Measurements from ENCODE around the gene RCSD1. TPM values are rescaled to one million over a fixed set of nuclear protein-coding genes. Genes with fewer than 3 reads are reported as not detected.
A peak's percentile ranks its signal among the peaks of the same experiment; 100 is the strongest.

The RCSD1 gene
- total and polyA plus RNA-seq, 2 of the 4 experiments (the other 2 are of a cell fraction): 0.03 TPM; not detected in 1

DNA sequence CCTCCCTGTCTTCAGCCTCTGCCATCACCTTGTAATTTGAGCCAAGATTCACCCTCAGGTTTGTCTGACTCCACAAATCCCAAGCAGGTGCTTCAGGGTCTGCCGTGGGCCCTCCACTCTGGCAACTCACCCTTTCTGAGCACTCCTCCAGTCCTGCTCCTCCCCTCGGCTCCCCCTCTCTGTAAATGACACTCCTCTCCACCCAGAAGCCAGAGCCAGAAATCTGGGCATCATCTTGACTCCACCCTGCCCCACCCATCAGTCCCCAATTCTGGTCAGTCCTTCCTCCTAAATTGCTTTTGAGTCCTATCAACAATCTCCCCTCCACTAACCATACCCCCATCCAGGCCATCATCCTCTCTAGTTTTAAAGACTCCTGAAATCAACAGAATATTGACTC, 40.5 kb downstream of the RCSD1 start (continued):
- no peak for TF ChIP-seq CHD1 (IDR thresholded peaks at IDR 0.05; ENCODE audit: low read depth, low read length)
- TF ChIP-seq CEBPB (IDR thresholded peaks at IDR 0.05; ENCODE audit: low read depth, low read length): no peak
- TF ChIP-seq POLR2A (IDR thresholded peaks at IDR 0.05; ENCODE audit: low read depth, low read length): no peak
- TF ChIP-seq, protein P1, sequence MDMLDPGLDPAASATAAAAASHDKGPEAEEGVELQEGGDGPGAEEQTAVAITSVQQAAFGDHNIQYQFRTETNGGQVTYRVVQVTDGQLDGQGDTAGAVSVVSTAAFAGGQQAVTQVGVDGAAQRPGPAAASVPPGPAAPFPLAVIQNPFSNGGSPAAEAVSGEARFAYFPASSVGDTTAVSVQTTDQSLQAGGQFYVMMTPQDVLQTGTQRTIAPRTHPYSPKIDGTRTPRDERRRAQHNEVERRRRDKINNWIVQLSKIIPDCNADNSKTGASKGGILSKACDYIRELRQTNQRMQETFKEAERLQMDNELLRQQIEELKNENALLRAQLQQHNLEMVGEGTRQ (IDR thresholded peaks at IDR 0.05; ENCODE audit: low read depth, low read length): no peak
- no peak for TF ChIP-seq MAZ (IDR thresholded peaks at IDR 0.05; ENCODE audit: borderline replicate concordance, low read depth, low read length)

DNA sequence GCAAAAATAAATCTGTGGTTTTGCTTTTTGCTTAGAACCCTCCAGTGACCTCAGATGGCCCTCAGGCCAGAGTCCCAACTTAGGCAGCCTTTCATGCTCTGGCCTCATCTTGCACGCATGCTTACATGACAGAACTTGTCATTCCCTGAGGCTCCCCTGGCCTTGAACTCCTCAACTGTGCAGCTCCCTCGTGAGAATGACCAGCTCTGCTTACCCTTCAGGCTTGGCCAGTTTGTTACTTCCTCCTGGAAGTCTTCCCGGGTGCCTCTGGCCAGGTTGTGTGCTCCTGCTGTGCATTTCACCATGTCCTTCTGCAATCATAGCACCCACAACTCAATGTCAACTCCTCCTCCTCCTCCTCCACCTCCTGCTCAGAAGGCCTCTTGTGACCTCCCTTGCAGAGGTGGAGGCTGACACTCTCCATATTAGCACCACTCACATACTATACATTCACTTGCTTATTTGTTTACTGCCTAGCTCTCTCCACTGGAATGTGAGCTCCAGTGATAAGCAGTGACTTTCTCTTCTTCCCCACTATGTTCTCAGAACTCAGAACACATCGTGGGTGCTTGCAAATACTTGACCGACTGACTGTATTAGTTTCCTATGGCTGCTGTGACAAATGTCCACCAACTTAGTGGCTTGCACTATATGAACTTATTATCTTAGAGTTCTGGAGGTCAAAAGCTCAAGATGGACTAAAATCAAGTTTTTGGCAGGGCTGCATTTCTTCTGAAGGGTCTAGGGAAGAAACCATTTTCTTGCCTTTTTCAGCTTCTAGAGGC, 41.9 kb downstream of the RCSD1 start:
- no peak overlapping the region for H4K8ac ChIP-seq (ENCODE audit: low read depth in 2 of 2, low read length in 2 of 2)
- no peak overlapping the region for H3K4me3 ChIP-seq (ENCODE audit: insufficient read depth, low read depth, low read length)
- no peak overlapping the region for H2AFZ ChIP-seq (replicated peaks; ENCODE audit: low read length, poor library complexity)
- H2BK20ac ChIP-seq (ENCODE audit: low read depth, low read length): no peak overlapping the region
- H3K27ac ChIP-seq (ENCODE audit: insufficient read depth, low read length): no peak overlapping the region
- H3K9ac ChIP-seq (ENCODE audit: low read depth, low read length): no peak overlapping the region
- peak; percentile 48; the same call in 1 of the 2 replicates for ATAC-seq (ENCODE audit: low read depth)
- in situ Hi-C loops (cut with MboI; ENCODE audit: low sequenced_read_pairs): no loop called here
- ChIA-PET CTCF (no interaction called here), POLR2A (ENCODE audit: unreplicated experiment) (no interaction called here)
- H3K79me1 ChIP-seq (ENCODE audit: low read depth in 1 of 2, low read length in 2 of 2): no peaks in the 10 kb centered on the region
- H3K23ac ChIP-seq (ENCODE audit: low read depth, low read length): no peak overlapping the region
- no peak overlapping the region for H3K4ac ChIP-seq (ENCODE audit: low read depth, low read length)
- H2BK15ac ChIP-seq (ENCODE audit: low read depth, low read length): no peak overlapping the region
- H3K4me1 ChIP-seq (ENCODE audit: control insufficient read depth, insufficient read depth, low read length): no peaks in the 10 kb centered on the region
- dilution Hi-C loops (cut with HindIII; ENCODE audit: low sequenced_read_pairs, unreplicated experiment): no loop called here
- H3K27me3 ChIP-seq (ENCODE audit: control insufficient read depth, insufficient read depth, low read length): peaks cover 26% of the 10 kb centered on the region
- H2AK9ac ChIP-seq (replicated peaks; ENCODE audit: low read depth, low read length, poor library complexity): no peak overlapping the region
- intact Hi-C loops (cut with micrococcal nuclease): no loop called here
- no TSS peak for BruUV-seq (replicated peaks)
- H3K14ac ChIP-seq (replicated peaks; ENCODE audit: low read depth, low read length): no peak overlapping the region
- no peak overlapping the region for H4K91ac ChIP-seq (ENCODE audit: insufficient read depth, low read depth, low read length)
- H2BK5ac ChIP-seq (ENCODE audit: low read depth, low read length, poor library complexity, severe bottlenecking): no peak overlapping the region
- no peak overlapping the region for H3K4me2 ChIP-seq (ENCODE audit: low read depth, low read length)
- H3K56ac ChIP-seq (ENCODE audit: extremely low read depth, insufficient read depth, low read length): no peak overlapping the region
- no peak overlapping the region for H4K5ac ChIP-seq (ENCODE audit: low read depth, low read length)
- H3K36me3 ChIP-seq (ENCODE audit: control insufficient read depth, insufficient read depth, low read length): no peaks in the 10 kb centered on the region
- H3K18ac ChIP-seq (ENCODE audit: low read depth, low read length): no peak overlapping the region
- no peak overlapping the region for H2AK5ac ChIP-seq (ENCODE audit: low read depth, low read length)
- no peak overlapping the region for H2BK120ac ChIP-seq (ENCODE audit: low read depth, low read length)
- no peaks in the 10 kb centered on the region for H3K9me3 ChIP-seq (ENCODE audit: control insufficient read depth, insufficient read depth, low read length)
- no peaks in the 10 kb centered on the region for H3K9me1 ChIP-seq (ENCODE audit: insufficient read depth, low read length)
- H4K20me1 ChIP-seq (ENCODE audit: insufficient read depth, low read length): no peaks in the 10 kb centered on the region
- DNase-seq: no peak
- 50% methylated on average over 3 of the region's 5 CpGs; no CpG with 5 or more reads in 1 of the 2 experiments for WGBS, 2 experiments (ENCODE audit: extremely low coverage in 2 of 2, insufficient read length in 1 of 2)
- no peak for TF ChIP-seq NFE2L2 (IDR thresholded peaks at IDR 0.05; ENCODE audit: low read depth, low read length)
- TF ChIP-seq CHD1 (IDR thresholded peaks at IDR 0.05; ENCODE audit: low read depth, low read length): no peak
- TF ChIP-seq MAZ (IDR thresholded peaks at IDR 0.05; ENCODE audit: borderline replicate concordance, low read depth, low read length): no peak
- no peak for TF ChIP-seq MAFK (IDR thresholded peaks at IDR 0.05; ENCODE audit: low read depth, low read length)
- TF ChIP-seq SMC3 (IDR thresholded peaks at IDR 0.05; ENCODE audit: low read depth, low read length): no peak
- TF ChIP-seq RAD21 (IDR thresholded peaks at IDR 0.05; ENCODE audit: low read length): no peak
- no peak for TF ChIP-seq MXI1 (IDR thresholded peaks at IDR 0.05; ENCODE audit: borderline replicate concordance, low read depth, low read length)
- no peak for TF ChIP-seq POLR2A (IDR thresholded peaks at IDR 0.05; ENCODE audit: low read depth, low read length)
- TF ChIP-seq FOS (IDR thresholded peaks at IDR 0.05; ENCODE audit: low read depth, low read length): no peak
- no peak for TF ChIP-seq BHLHE40 (IDR thresholded peaks at IDR 0.05; ENCODE audit: low read depth, low read length)
- TF ChIP-seq CEBPB (IDR thresholded peaks at IDR 0.05; ENCODE audit: low read depth, low read length): no peak
- TF ChIP-seq, protein P2, sequence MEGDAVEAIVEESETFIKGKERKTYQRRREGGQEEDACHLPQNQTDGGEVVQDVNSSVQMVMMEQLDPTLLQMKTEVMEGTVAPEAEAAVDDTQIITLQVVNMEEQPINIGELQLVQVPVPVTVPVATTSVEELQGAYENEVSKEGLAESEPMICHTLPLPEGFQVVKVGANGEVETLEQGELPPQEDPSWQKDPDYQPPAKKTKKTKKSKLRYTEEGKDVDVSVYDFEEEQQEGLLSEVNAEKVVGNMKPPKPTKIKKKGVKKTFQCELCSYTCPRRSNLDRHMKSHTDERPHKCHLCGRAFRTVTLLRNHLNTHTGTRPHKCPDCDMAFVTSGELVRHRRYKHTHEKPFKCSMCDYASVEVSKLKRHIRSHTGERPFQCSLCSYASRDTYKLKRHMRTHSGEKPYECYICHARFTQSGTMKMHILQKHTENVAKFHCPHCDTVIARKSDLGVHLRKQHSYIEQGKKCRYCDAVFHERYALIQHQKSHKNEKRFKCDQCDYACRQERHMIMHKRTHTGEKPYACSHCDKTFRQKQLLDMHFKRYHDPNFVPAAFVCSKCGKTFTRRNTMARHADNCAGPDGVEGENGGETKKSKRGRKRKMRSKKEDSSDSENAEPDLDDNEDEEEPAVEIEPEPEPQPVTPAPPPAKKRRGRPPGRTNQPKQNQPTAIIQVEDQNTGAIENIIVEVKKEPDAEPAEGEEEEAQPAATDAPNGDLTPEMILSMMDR (conservative IDR thresholded peaks at IDR 0.05; ENCODE audit: low read depth, low read length): no peak

Data from IMR-90 (cell line).